CD4-positive, alpha-beta T cell treated with Interleukin-15 for 1 hour (primary cell): Measurements from ENCODE around the gene FNBP1.

Experiments used
- DNase-seq: peaks from one replicate; pipeline ENCODE4 v3.0.0-alpha.2; 2020

The FNBP1 gene

GRCh38 chr9:130042885-130043653, at the start of gene FNBP1:
Gene FNBP1, minus strand, starts transcription at chr9:130043189. Its CDS starts 214 bp downstream, at chr9:130042975.
- peak; percentile 85 for DNase-seq

- no peak for DNase-seq
These were observed 47.9 kb upstream of the FNBP1 start for GRCh38 chr9:130090915-130091314.

GRCh38 chr9:130089141-130089540, 46.2 kb upstream of the FNBP1 start:
- DNase-seq, result no peak

GRCh38 chr9:130088051-130088450, 45.1 kb upstream of the FNBP1 start:
- no peak for DNase-seq

GRCh38 chr9:130084337-130084736, 41.3 kb upstream of the FNBP1 start:
- no peak for DNase-seq

GRCh38 chr9:130078547-130078946, 35.6 kb upstream of the FNBP1 start:
- DNase-seq, result no peak

GRCh38 chr9:130073373-130073772, 30.4 kb upstream of the FNBP1 start:
- DNase-seq, result no peak

- DNase-seq, result no peak
These were observed 29.7 kb upstream of the FNBP1 start for GRCh38 chr9:130072515-130073235.

GRCh38 chr9:130069048-130069447, 26.1 kb upstream of the FNBP1 start:
- DNase-seq, result no peak

- DNase-seq, result no peak
These were observed 21.6 kb upstream of the FNBP1 start for GRCh38 chr9:130064621-130065020.

GRCh38 chr9:130062750-130063149, 19.8 kb upstream of the FNBP1 start:
- no peak for DNase-seq

GRCh38 chr9:130060296-130060695, 17.3 kb upstream of the FNBP1 start:
- DNase-seq, result no peak

- no peak for DNase-seq
These were observed 15.9 kb upstream of the FNBP1 start for GRCh38 chr9:130058887-130059286.

GRCh38 chr9:130058154-130058553, 15.2 kb upstream of the FNBP1 start:
- DNase-seq, result no peak

- DNase-seq, result no peak
These were observed 11.8 kb upstream of the FNBP1 start for GRCh38 chr9:130054820-130055219.

GRCh38 chr9:130054325-130054786, 11.4 kb upstream of the FNBP1 start:
- DNase-seq, result no peak

- DNase-seq, result peak; percentile 73
These were observed 10.7 kb upstream of the FNBP1 start, which contains the start of gene GPR107 for GRCh38 chr9:130053504-130054324. Gene GPR107, plus strand, starts transcription at chr9:130053906. Its CDS starts 27 bp downstream, at chr9:130053933.

- no peak for DNase-seq
These were observed 10.1 kb upstream of the FNBP1 start for GRCh38 chr9:130053109-130053503.

- DNase-seq, result no peak
These were observed 8.9 kb upstream of the FNBP1 start for GRCh38 chr9:130051855-130052254.

- DNase-seq, result no peak
These were observed 7.5 kb upstream of the FNBP1 start for GRCh38 chr9:130050462-130050861.

- no peak for DNase-seq
These were observed 6.6 kb upstream of the FNBP1 start for GRCh38 chr9:130049431-130050210.

- no peak for DNase-seq
These were observed 2.9 kb upstream of the FNBP1 start for GRCh38 chr9:130045725-130046450.
